Liver (tissue), 9 donors: ENCODE results near the gene IFT57. TPM values are rescaled to one million over a fixed set of nuclear protein-coding genes. Genes with fewer than 3 reads are reported as not detected.

Experiments used
- DNase-seq: peaks from one replicate; pipeline ENCODE4 v3.0.0-alpha.2; 2017; ENCODE audit warnings: low spot score
- H3K27ac ChIP-seq, 2 donors: one replicate each; pipeline ENCODE4 v1.7.0; 2013; ENCODE audit warnings: inconsistent platforms in 2 of 2, low read length in 2 of 2, control low read depth in 1 of 2, low read depth in 1 of 2, mild to moderate bottlenecking in 1 of 2
- H3K27me3 ChIP-seq, 4 donors: one replicate each; pipeline versions ENCODE4 v1.6.1 to v1.7.0; 2013; ENCODE audit warnings: low read length in 3 of 4, inconsistent platforms in 1 of 4, mild to moderate bottlenecking in 1 of 4, moderate library complexity in 1 of 4; ENCODE audit not compliant: control insufficient read depth in 4 of 4, insufficient read depth in 4 of 4
- H3K36me3 ChIP-seq, 4 donors: one replicate each; pipeline versions ENCODE4 v1.6.1 to v1.7.0; 2013; ENCODE audit warnings: low read length in 3 of 4, mild to moderate bottlenecking in 3 of 4, low read depth in 1 of 4, moderate library complexity in 1 of 4; ENCODE audit not compliant: control insufficient read depth in 4 of 4, insufficient read depth in 3 of 4
- H3K4me1 ChIP-seq, 4 donors: one replicate each; pipeline versions ENCODE4 v1.6.1 to v1.7.0; 2013; ENCODE audit warnings: low read length in 3 of 4, mild to moderate bottlenecking in 3 of 4, moderate library complexity in 1 of 4; ENCODE audit not compliant: control insufficient read depth in 4 of 4, insufficient read depth in 4 of 4
- H3K4me3 ChIP-seq, 3 donors: one replicate each; pipeline versions ENCODE4 v1.6.1 to v1.7.0; 2013; ENCODE audit warnings: low read length in 3 of 3, control low read depth in 1 of 3, low read depth in 1 of 3, mild to moderate bottlenecking in 1 of 3
- H3K9ac ChIP-seq, 2 donors: one replicate each; pipeline ENCODE4 v1.7.0; 2013; ENCODE audit warnings: low read length in 2 of 2, mild to moderate bottlenecking in 2 of 2, moderate library complexity in 2 of 2, control low read depth in 1 of 2, low read depth in 1 of 2
- H3K9me3 ChIP-seq, 4 donors: one replicate each; pipeline versions ENCODE4 v1.6.1 to v1.7.0; 2013; ENCODE audit warnings: low read length in 3 of 4; ENCODE audit not compliant: control insufficient read depth in 4 of 4
- EGR1 ChIP-seq, 2 donors: IDR thresholded peaks; 2 replicates each; pipeline ENCODE4 v1.6.1; 2016 to 2018; ENCODE audit warnings: antibody characterized with exemption in 2 of 2, low read depth in 2 of 2
- FOXA1 ChIP-seq: IDR thresholded peaks from 2 replicates; pipeline ENCODE4 v1.6.1; 2016; ENCODE audit warnings: antibody characterized with exemption
- FOXA2 ChIP-seq: IDR thresholded peaks from 2 replicates; pipeline ENCODE4 v1.6.1; 2016; ENCODE audit warnings: antibody characterized with exemption
- GABPA ChIP-seq, 2 donors: IDR thresholded peaks in 1 of 2; conservative IDR thresholded peaks in 1 of 2; 2 replicates each; pipeline ENCODE4 v1.6.1; 2016; ENCODE audit warnings: antibody characterized with exemption in 2 of 2, mild to moderate bottlenecking in 1 of 2, moderate library complexity in 1 of 2
- HNF4A ChIP-seq, 2 donors: conservative IDR thresholded peaks; 2 replicates each; pipeline ENCODE4 v1.6.1; 2016; ENCODE audit warnings: antibody characterized with exemption in 2 of 2, mild to moderate bottlenecking in 2 of 2
- HNF4G ChIP-seq: IDR thresholded peaks from 2 replicates; pipeline ENCODE4 v1.6.1; 2016; ENCODE audit warnings: antibody characterized with exemption
- JUND ChIP-seq, 2 donors: IDR thresholded peaks; 2 replicates each; pipeline ENCODE4 v1.6.1; 2016; ENCODE audit warnings: antibody characterized with exemption in 2 of 2
- NR2F2 ChIP-seq: IDR thresholded peaks from 2 replicates; pipeline ENCODE4 v1.6.1; 2016; ENCODE audit warnings: antibody characterized with exemption
- RAD21 ChIP-seq, 2 donors: IDR thresholded peaks; 2 replicates each; pipeline ENCODE4 v1.6.1; 2016; ENCODE audit warnings: antibody characterized with exemption in 2 of 2, mild to moderate bottlenecking in 2 of 2
- SP1 ChIP-seq: IDR thresholded peaks from 2 replicates; pipeline ENCODE4 v1.6.1; 2018; ENCODE audit warnings: antibody characterized with exemption, mild to moderate bottlenecking
- TAF1 ChIP-seq: conservative IDR thresholded peaks from 2 replicates; pipeline ENCODE4 v1.6.1; 2016; ENCODE audit warnings: antibody characterized with exemption, mild to moderate bottlenecking
- YY1 ChIP-seq: IDR thresholded peaks from 2 replicates; pipeline ENCODE4 v1.6.1; 2016; ENCODE audit warnings: antibody characterized with exemption, mild to moderate bottlenecking
- WGBS: extraction: QIAGEN DNeasy Blood & Tissue Kit; methylation state at CpG from one replicate; pipeline ENCODE4 v1.1.7; 2013; 5-methylcytosine and 5-hydroxymethylcytosine counted together
- polyA plus RNA-seq, 2 donors: library from polyadenylated mRNA; stranded (reverse) in 1 of 2; unstranded in 1 of 2; fragments of 200-250 nt in 1 of 2; fragments of >200 nt in 1 of 2; fragmentation: Nextera tagmentation in 1 of 2; extraction: Ambion mirVana in 1 of 2; gene quantifications; one replicate each; pipeline versions ENCODE4 v1.2.1 to v1.2.3, GENCODE V29; 2013 to 2015
- total RNA-seq, 2 donors: library from RNA; depleted of rRNA; stranded (reverse); fragments of >200 nt; gene quantifications; one replicate each; pipeline ENCODE4 v1.2.3, GENCODE V29; 2014
- TF ChIP-seq, protein P1 (sequence below): IDR thresholded peaks from 2 replicates; pipeline ENCODE4 v1.6.1; 2016; ENCODE audit warnings: antibody characterized with exemption
- TF ChIP-seq, protein P2 (sequence below): IDR thresholded peaks from 2 replicates; pipeline ENCODE4 v1.6.1; 2016; ENCODE audit warnings: antibody characterized with exemption, mild to moderate bottlenecking
- TF ChIP-seq, protein P3 (sequence below): fragments of 150-350 bp; IDR thresholded peaks from 2 replicates; pipeline ENCODE4 v1.5.1; 2017; ENCODE audit warnings: improper control_type of control experiment, low read depth, low read length; ENCODE audit not compliant: missing input control
- donor health status: healthy.
- donor health status: healthy.
- donor health status: healthy.
- donor health status: healthy.
- donor health status: healthy.

The IFT57 gene
- total and polyA plus RNA-seq, 4 donors, result 5.2 to 9.2 (median 7.3) TPM

DNA sequence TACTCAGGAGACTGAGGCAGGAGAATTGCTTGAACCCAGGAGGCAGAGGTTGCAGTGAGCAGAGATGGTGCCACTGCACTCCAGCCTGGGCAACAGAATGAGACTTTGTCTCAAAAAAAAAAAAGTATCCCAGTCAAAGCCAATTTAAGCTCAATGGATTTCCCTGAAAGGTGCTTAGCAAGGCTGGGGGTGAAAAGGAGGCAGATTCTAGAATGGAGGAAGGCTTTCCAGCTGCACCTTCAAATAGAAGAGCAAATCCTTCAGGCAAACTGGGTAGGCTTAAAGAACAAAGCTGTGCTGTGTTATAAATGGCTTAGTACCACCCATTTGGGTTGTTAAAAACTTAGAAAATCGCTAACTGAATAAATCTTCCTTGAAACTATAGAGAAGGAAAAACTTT, 3.0 kb upstream of the IFT57 start:
- Histone ChIP-seq H3K36me3 (no peaks in the 10 kb centered on the region), H3K4me1 (peaks cover 0 to 14% (median 6%) of the 10 kb centered on the region in 4 donors), H3K9ac (no peak overlapping the region), H3K9me3 (no peaks in the 10 kb centered on the region), H3K27ac (no peak overlapping the region), H3K4me3 (no peak overlapping the region), H3K27me3 (no peaks in the 10 kb centered on the region)
- 97% methylated on average over 1 of the region's 1 CpG for WGBS
- DNase-seq, result no peak
- TF ChIP-seq HNF4G (no peak), FOXA2 (no peak), TAF1 (no peak), HNF4A (conservative IDR thresholded peaks at IDR 0.05) (no peak), FOXA1 (no peak), NR2F2 (no peak), YY1 (no peak), RAD21 (IDR thresholded peaks at IDR 0.05) (no peak), EGR1 (IDR thresholded peaks at IDR 0.05; ENCODE audit: low read depth in 2 of 2) (no peak)
- TF ChIP-seq, protein P1, sequence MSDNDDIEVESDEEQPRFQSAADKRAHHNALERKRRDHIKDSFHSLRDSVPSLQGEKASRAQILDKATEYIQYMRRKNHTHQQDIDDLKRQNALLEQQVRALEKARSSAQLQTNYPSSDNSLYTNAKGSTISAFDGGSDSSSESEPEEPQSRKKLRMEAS, result no peak
- TF ChIP-seq, protein P2, sequence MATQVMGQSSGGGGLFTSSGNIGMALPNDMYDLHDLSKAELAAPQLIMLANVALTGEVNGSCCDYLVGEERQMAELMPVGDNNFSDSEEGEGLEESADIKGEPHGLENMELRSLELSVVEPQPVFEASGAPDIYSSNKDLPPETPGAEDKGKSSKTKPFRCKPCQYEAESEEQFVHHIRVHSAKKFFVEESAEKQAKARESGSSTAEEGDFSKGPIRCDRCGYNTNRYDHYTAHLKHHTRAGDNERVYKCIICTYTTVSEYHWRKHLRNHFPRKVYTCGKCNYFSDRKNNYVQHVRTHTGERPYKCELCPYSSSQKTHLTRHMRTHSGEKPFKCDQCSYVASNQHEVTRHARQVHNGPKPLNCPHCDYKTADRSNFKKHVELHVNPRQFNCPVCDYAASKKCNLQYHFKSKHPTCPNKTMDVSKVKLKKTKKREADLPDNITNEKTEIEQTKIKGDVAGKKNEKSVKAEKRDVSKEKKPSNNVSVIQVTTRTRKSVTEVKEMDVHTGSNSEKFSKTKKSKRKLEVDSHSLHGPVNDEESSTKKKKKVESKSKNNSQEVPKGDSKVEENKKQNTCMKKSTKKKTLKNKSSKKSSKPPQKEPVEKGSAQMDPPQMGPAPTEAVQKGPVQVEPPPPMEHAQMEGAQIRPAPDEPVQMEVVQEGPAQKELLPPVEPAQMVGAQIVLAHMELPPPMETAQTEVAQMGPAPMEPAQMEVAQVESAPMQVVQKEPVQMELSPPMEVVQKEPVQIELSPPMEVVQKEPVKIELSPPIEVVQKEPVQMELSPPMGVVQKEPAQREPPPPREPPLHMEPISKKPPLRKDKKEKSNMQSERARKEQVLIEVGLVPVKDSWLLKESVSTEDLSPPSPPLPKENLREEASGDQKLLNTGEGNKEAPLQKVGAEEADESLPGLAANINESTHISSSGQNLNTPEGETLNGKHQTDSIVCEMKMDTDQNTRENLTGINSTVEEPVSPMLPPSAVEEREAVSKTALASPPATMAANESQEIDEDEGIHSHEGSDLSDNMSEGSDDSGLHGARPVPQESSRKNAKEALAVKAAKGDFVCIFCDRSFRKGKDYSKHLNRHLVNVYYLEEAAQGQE, result no peak
- TF ChIP-seq, protein P3, sequence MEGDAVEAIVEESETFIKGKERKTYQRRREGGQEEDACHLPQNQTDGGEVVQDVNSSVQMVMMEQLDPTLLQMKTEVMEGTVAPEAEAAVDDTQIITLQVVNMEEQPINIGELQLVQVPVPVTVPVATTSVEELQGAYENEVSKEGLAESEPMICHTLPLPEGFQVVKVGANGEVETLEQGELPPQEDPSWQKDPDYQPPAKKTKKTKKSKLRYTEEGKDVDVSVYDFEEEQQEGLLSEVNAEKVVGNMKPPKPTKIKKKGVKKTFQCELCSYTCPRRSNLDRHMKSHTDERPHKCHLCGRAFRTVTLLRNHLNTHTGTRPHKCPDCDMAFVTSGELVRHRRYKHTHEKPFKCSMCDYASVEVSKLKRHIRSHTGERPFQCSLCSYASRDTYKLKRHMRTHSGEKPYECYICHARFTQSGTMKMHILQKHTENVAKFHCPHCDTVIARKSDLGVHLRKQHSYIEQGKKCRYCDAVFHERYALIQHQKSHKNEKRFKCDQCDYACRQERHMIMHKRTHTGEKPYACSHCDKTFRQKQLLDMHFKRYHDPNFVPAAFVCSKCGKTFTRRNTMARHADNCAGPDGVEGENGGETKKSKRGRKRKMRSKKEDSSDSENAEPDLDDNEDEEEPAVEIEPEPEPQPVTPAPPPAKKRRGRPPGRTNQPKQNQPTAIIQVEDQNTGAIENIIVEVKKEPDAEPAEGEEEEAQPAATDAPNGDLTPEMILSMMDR, result no peak

DNA sequence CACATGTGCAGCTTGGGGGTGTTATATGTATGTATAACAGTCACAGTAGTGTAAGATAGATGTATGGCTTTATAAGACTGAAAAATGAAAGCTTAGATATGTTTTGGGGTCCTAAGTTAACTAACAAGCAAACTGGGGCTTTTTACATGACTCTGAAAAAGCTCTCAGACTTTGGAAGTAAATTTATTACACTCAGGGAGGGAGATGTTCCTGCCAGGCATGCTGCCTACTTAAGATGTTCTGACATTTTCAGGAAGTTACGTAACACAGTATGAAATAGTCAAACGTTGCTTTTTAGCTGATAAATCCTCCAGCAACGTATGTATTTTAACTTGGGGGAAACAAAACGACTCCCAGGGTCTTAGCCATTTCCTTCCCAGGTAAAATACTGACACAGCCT, 1.7 kb upstream of the IFT57 start:
- H3K4me1 ChIP-seq, result peaks cover 0 to 14% (median 6%) of the 10 kb centered on the region in 4 donors
- H3K27me3 ChIP-seq, result no peaks in the 10 kb centered on the region
- H3K9me3 ChIP-seq, result no peaks in the 10 kb centered on the region
- H3K36me3 ChIP-seq, result no peaks in the 10 kb centered on the region
- WGBS, result 42% methylated on average over 4 of the region's 4 CpGs
- DNase-seq, result no peak
- no peak overlapping the region for H3K4me3 ChIP-seq
- TF ChIP-seq JUND (IDR thresholded peaks at IDR 0.05), result no peak
- no peak for TF ChIP-seq YY1
- TF ChIP-seq EGR1 (IDR thresholded peaks at IDR 0.05; ENCODE audit: low read depth in 2 of 2), result no peak
- no peak for TF ChIP-seq SP1
- TF ChIP-seq GABPA (IDR thresholded peaks at IDR 0.05 in 1 of 2, conservative IDR thresholded peaks at IDR 0.05 in 1 of 2), result no peak
- no peak for TF ChIP-seq TAF1
- no peak for TF ChIP-seq NR2F2
- TF ChIP-seq, protein P2, result no peak
- TF ChIP-seq RAD21 (IDR thresholded peaks at IDR 0.05), result no peak
- TF ChIP-seq FOXA1, result no peak
- TF ChIP-seq, protein P3, result no peak
- peak overlapping the region in 1 of 2 donors; percentile 34 for H3K9ac ChIP-seq
- no peak overlapping the region for H3K27ac ChIP-seq
